Left ventricle myocardium inferior (tissue), 1 donor: Measurements from ENCODE around the gene NPC1L1. TPM values are rescaled to one million over a fixed set of nuclear protein-coding genes. Genes with fewer than 3 reads are reported as not detected.

Experiments used
- DNase-seq: peaks from one replicate; pipeline ENCODE4 v3.0.0-alpha.2; 2020
- H3K27ac ChIP-seq: fragments of 200-600 bp; replicated peaks from 2 replicates; pipeline ENCODE4 v1.8.0; 2021
- H3K27me3 ChIP-seq: fragments of 200-600 bp; 2 replicates; pipeline ENCODE4 v1.8.0; 2021; ENCODE audit warnings: low read depth
- H3K36me3 ChIP-seq: fragments of 200-600 bp; 2 replicates; pipeline ENCODE4 v1.8.0; 2021
- H3K4me1 ChIP-seq: fragments of 200-600 bp; 2 replicates; pipeline ENCODE4 v1.8.0; 2021
- H3K4me3 ChIP-seq: fragments of 200-600 bp; 2 replicates; pipeline ENCODE4 v1.8.0; 2021; ENCODE audit warnings: mild to moderate bottlenecking, moderate library complexity
- H3K9me3 ChIP-seq: fragments of 200-600 bp; replicated peaks from 2 replicates; pipeline ENCODE4 v1.8.0; 2021
- intact Hi-C: fragments of 100-400 bp; cut with micrococcal nuclease; formaldehyde crosslinking; loops from one replicate; pipeline ENCODE4 v1.11.0; 2022
- total RNA-seq: library from RNA; stranded (reverse); fragmentation: NEBNext Ultra II Directional; extraction: Animal tissue kit (Norgen Biotek cat#: 25700); gene quantifications from one replicate; pipeline ENCODE4 v1.2.1, GENCODE V29; 2021
- TF ChIP-seq, protein P1 (sequence below): fragments of 200-600 bp; IDR thresholded peaks from 2 replicates; pipeline ENCODE4 v1.8.0; 2021; ENCODE audit warnings: antibody characterized with exemption, mild to moderate bottlenecking, borderline replicate concordance
- donor health status: DM: no; HTN: yes; CAD: no; lungs with severe emphysema.

NPC1L1 gene
- total RNA-seq, 1 donor from 2014 or later = 0.19 TPM

DNA sequence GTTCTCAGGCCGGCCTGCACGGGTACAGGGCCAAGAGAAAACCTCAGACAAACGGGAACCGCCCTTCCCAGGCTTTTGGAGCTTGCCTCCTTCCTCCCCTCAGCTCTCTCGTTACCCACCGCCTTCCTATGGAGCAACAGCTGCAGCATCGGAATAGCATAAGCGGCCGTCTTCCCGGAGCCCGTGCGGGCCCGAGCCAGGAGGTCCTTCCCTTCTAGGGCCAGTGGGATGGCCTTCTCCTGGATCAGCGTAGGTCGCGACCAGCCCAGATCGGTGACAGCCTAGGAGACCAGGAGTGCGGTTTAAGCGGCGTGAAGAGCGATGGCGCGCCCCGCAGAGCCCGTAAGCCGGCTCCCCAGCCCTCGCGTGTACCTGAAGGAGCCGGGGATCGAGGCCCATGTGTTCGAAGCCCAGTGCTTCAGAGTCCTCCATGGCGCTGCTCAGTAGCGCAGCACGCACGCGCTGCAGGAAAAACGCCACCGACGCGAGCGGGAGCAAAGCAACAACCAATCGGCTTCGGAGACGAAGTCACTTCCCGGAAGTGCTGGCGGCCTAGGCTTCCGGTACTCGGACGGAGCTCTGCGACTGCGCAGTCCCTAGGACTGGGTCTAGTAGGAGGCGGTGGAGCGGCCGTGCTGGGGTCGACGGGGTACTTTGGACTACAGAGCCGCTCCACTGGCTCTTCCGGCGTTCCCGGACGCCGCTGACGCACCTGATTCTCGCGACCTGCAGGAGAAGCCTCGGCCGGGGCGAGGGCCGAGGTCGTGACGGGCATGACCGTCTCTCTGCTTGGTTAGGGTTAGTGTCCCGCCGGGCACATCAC lies 32.5 kb upstream of the NPC1L1 start, which contains the start of gene DDX56:
Gene DDX56 (minus strand): TSS at position 445 of the 823 bp plus-strand sequence. CDS start 13 bp downstream, at position 432.
- H3K4me1 ChIP-seq = peaks cover 34% of the 10 kb centered on the region
- H3K4me3 ChIP-seq = peak within 1 kb of the TSS; percentile 95
- no peaks in the 10 kb centered on the region for H3K9me3 ChIP-seq
- H3K27me3 ChIP-seq = no peaks in the 10 kb centered on the region
- intact Hi-C loops = no loop called here
- peaks cover 53% of the 10 kb centered on the region for H3K36me3 ChIP-seq
- peak within 1 kb of the TSS; percentile 90 for H3K27ac ChIP-seq
- TF ChIP-seq, protein P1, sequence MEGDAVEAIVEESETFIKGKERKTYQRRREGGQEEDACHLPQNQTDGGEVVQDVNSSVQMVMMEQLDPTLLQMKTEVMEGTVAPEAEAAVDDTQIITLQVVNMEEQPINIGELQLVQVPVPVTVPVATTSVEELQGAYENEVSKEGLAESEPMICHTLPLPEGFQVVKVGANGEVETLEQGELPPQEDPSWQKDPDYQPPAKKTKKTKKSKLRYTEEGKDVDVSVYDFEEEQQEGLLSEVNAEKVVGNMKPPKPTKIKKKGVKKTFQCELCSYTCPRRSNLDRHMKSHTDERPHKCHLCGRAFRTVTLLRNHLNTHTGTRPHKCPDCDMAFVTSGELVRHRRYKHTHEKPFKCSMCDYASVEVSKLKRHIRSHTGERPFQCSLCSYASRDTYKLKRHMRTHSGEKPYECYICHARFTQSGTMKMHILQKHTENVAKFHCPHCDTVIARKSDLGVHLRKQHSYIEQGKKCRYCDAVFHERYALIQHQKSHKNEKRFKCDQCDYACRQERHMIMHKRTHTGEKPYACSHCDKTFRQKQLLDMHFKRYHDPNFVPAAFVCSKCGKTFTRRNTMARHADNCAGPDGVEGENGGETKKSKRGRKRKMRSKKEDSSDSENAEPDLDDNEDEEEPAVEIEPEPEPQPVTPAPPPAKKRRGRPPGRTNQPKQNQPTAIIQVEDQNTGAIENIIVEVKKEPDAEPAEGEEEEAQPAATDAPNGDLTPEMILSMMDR = no peak
- peak; percentile 93 for DNase-seq

DNA sequence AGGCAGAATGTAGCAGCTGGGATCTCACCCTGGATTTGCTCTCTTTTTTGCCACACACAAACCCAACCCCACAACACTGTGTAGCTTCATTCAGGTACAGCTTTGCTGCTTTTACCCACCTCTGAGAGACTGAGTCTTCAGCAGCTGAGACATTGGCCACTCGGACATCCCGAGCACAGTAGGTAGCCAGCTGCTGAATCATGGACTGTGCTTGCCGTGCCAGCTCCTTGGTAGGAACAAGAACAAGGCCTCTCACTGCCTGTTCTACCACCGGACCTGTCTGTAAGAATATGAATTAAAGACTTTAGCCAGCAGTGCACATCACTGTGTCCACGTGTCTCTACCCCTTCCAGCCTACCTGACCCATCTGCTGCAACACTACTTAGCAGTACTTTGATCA lies 31.6 kb upstream of the NPC1L1 start:
- Histone ChIP-seq H3K27ac (no peak overlapping the region), H3K9me3 (no peaks in the 10 kb centered on the region), H3K36me3 (peaks cover 53% of the 10 kb centered on the region), H3K4me1 (peaks cover 34% of the 10 kb centered on the region), H3K27me3 (no peaks in the 10 kb centered on the region), H3K4me3 (peak overlapping the region; percentile 95)
- intact Hi-C loops = no loop called here
- TF ChIP-seq, protein P1 = no peak
- DNase-seq = no peak

DNA sequence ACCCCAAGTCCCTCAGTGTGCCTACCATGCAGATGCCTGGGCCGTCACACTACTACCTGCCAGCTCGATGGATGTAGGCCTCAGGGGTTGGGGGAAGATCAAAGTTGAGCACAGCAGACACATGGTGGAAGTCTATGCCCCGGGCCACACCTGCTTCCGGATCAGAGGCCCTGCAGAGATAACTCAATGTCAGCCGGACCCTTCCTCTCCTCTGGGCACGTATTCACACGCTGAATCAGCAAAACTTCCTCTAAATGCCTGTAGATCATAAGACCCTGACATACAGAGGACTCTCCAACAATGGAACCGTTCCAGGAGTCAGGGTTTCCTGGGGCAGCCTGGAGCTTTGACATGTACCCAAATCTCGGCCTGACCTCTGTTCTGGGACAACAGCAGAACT lies 28.8 kb upstream of the NPC1L1 start:
- intact Hi-C loops = no loop called here
- H3K4me1 ChIP-seq = peaks cover 48% of the 10 kb centered on the region
- H3K27me3 ChIP-seq = no peaks in the 10 kb centered on the region
- H3K36me3 ChIP-seq = peaks cover 78% of the 10 kb centered on the region
- H3K9me3 ChIP-seq = no peaks in the 10 kb centered on the region
- no peak for DNase-seq
- no peak overlapping the region for H3K27ac ChIP-seq
- no peak overlapping the region for H3K4me3 ChIP-seq
- TF ChIP-seq, protein P1 = no peak

DNA sequence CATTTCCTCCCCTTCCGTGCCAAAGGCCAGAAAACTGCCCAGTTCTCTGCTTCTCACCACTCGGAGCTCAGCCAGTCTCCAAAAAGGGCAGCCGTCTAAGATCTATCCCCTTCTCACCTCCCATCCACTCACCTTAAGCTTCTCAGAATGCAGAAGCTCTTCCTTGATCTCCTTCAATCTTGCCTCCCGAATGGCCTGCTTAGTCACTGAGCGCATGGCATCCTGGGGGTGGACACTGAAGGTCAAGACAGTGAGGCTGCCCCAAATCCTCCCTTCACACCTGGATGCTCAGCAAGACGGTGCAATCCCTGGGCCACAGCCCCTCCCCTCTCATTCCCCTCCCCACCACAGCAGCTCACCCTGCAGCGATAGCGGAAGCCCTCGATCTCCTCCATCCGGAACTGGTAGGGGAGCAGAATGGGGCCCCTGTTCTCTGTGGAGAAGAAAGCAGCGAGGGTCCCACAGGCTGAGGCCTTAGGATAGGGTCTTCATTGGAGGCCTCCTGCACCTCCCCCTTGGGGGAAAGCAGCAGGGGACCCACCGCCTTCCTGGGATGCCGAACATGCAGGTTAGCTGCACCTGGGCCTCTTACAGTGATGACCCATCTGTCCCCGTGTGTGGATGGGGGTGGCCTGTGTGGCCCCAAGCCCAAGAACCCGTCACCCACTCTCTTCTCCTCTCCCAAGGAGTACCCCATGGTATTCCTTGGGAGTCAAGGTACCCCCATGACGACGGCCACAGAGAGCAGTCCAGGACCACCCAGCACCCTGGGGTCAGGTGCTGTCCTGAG lies 27.8 kb upstream of the NPC1L1 start:
- Histone ChIP-seq H3K36me3 (peaks cover 87% of the 10 kb centered on the region), H3K9me3 (no peaks in the 10 kb centered on the region), H3K4me3 (no peak overlapping the region), H3K27ac (no peak overlapping the region), H3K4me1 (peaks cover 43% of the 10 kb centered on the region), H3K27me3 (no peaks in the 10 kb centered on the region)
- DNase-seq = no peak
- TF ChIP-seq, protein P1 = no peak
- intact Hi-C loops = no loop called here

DNA sequence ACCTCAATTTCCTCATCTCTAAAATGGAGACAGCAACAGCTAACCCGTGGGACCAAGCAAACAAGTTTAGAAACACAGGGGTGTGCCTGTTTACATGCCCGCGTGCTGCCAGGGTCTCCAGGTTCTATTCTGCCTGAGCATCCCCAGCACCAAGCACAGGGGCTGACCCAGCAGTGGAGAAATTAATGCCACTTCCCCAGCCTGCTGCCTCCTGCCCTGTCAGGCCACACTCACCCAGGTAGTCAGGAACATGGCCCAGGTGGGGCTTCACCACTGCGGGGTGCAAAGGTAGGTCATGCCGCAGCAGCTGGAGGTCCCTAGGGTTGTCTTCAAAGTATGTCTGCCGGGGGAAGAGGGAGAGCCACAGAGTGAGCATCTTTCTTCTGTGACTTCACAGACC lies 26.8 kb upstream of the NPC1L1 start:
- no peaks in the 10 kb centered on the region for H3K27me3 ChIP-seq
- intact Hi-C loops = no loop called here
- peaks cover 89% of the 10 kb centered on the region for H3K36me3 ChIP-seq
- TF ChIP-seq, protein P1 = no peak
- H3K27ac ChIP-seq = no peak overlapping the region
- peaks cover 32% of the 10 kb centered on the region for H3K4me1 ChIP-seq
- DNase-seq = no peak
- no peaks in the 10 kb centered on the region for H3K9me3 ChIP-seq
- no peak overlapping the region for H3K4me3 ChIP-seq
